Fibroblast of skin of right biceps (primary cell): Measurements from ENCODE around the gene RASAL2.
A peak's percentile ranks its signal among the peaks of the same experiment; 100 is the strongest.
"Not testable (repeated sequence)": the region's sequence is repeated elsewhere in the genome, so short reads cannot be mapped to it uniquely, and the experiment has no call there.

ENCODE experiments used
- DNase-seq: peaks from one replicate; pipeline ENCODE4 v3.0.0-alpha.2; 2013

Gene RASAL2

GRCh38 chr1:178498896-178499675 is 405.2 kb downstream of the RASAL2 start:
- DNase-seq = no peak

GRCh38 chr1:178500091-178500770 is 406.3 kb downstream of the RASAL2 start:
- DNase-seq = no peak

- no peak for DNase-seq
Observed at GRCh38 chr1:178500936-178501554, 407.1 kb downstream of the RASAL2 start.

DNA sequence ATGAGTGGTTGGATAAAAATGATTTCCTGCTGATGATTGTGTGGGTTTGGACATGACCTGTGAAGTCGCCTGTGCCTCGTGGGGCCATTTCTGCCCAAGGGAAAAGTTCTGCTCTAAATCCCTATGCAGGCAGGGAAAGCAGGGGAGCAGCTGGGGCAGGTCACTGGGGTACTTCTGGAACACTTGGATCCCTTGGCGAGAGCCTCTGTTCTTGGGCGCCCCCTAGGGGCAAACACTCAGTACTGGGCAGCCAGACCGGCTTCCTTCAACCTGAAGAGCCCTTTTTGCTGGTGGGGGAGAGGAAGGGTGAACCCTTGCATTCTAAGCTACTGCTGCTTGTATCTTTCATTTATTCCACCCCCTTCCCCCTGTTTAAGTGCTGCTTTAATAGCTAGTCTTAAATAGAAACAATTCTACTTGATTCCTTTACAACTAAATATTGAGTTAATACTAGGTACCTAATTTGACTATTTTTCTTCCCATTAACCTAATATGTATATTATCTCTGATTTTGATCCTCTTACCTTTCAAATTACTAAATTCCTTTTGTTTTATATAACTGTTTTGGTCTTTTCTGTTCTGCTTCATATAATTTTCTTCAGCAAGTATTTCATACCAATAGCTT is 407.9 kb downstream of the RASAL2 start:
- peak; percentile 59 for DNase-seq

- no peak for DNase-seq
Observed at GRCh38 chr1:178502330-178502714, 408.4 kb downstream of the RASAL2 start.

DNA sequence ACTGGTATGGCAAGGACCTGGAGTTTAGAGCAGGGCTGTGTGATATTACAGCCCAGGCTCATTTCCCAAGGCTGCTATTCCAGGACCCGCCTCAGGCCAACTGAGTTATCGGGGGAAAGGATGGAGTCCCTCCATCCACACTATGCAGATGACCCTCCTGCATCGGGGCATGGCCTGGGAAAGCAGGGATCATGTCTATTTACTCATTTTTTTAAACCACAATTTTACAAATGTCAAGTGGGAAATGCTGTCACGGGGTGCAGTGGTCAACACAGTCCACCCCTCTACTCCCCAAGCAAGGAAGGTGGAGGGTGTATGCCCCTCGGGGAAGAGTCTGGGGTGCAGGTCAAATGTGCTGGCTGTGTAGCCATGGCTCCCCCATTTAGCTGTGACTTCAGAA is 409.0 kb downstream of the RASAL2 start:
- no peak for DNase-seq

DNA sequence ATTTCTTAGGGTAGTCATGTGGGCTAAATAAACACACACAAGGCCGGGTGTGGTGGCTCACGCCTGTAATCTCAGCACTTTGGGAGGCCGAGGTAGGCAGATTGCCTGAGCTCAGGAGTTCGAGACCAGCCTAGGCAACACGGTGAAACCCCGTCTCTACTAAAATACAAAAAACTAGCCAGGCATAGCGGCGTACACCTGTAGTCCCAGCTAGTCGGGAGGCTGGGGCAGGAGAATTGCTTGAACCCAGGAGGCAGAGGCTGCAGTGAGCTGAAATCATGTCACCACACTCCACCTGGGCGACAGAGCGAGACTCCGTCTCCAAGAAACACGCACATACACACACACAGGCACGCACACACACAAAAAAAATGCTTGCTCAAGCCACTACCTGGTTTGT is 409.4 kb downstream of the RASAL2 start:
- DNase-seq = not testable (repeated sequence)

- DNase-seq = no peak
Observed at GRCh38 chr1:178503849-178504248, 409.9 kb downstream of the RASAL2 start.

GRCh38 chr1:178504286-178504685 is 410.4 kb downstream of the RASAL2 start:
- DNase-seq = no peak

GRCh38 chr1:178506177-178506576 is 412.3 kb downstream of the RASAL2 start:
- no peak for DNase-seq

DNA sequence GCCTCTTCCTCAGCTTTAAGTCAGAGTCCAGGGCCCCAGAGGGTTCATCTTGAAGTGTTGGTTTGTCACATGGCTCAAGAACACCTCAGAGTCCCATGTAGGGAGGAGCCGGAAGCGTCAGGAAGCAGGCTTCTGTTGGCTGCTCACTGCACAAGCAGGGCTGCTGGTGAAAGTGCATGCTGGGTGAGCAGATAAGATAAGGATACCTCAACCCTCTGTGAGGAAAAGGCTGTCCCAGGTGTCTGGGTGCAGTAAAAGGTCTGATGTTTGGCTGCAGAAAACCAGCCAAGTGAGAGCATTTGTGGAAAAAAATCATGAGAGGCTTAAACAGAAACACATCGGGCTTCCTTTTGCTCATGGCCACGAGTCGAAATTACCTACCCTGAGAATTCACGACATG is 412.8 kb downstream of the RASAL2 start:
- DNase-seq = no peak

DNA sequence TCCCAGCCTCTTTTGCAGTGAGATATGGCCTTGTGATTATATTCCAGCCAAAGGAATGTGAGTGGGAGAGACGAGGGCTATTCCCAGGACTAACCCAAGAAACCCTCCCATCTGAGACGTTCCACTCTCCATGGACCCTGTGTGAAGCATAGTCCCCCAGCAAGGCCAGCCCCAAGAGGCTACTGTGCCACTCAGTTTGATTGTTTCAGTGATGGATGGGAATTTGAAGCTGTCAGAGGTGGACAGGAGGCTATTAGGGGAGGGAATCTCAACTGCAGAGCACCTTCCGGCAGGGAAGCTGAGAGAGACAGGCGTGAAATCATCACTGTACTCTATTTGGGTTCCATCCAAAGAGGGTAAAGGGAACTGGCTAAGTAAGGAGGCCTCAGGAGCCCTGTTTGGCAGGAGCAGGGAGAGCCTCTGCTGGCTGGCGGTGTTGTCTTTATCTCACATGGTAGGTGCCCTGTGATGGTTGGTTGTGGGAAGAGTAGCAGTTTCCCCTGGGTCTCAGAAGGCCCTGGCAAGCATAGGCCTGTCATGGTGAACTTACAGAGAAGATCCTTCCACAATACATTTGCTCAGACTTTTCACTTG is 415.6 kb downstream of the RASAL2 start:
- no peak for DNase-seq

DNA sequence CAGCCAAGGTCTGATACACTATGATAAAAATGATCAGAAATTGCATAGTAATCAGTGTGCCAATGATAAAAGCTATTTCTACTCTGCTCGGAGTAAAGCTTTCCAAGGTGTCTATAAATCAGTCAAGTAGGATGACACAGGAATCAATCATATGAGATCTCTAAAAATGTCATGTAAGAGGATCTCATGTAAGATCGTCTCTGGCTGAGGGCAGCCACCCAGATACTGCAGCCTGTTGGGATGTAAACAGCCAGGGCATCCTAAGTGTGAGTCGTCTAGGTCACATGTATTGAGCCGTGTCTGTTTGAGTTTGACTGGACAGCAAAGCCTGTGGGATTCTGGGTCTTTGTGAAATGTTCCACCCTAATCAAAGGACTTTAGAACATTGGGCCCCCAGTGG is 416.3 kb downstream of the RASAL2 start:
- no peak for DNase-seq

DNA sequence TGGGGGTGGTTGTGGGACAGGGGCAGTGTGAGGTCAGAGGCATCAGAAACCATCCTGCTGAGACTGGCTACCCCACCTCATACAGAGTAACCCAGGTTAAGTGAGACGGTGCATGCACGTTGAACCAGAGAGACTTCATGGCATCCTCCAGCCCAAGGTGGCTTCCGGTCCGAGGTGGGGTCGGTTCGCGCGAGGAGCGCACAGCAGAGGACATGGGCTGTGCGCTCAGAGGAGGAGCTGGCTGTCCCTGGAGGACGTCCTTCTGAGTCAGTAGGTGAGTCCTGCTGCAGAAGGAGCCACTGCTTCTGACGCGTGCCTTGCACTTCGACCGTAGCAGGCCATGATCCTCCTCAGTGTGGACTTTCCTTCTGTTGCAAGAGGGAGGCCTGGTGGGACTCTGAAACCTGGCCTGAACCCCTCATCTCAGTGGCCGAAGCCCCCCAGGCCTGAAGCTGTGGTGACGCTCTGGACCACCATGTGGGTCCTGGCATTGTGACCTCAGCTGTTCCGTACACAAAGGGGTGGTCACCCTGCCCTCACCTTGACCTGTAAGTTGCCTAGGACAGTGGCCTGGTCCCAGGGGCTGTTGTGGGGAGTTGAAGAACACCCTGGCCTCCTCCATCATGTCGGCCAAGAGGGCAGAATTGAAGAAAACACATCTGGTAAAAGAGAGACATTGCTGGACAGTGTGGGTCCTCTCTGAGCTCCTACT is 418.8 kb downstream of the RASAL2 start, which contains the start of gene TEX35:
Gene TEX35 (plus strand): TSS at position 544 of the 712 bp plus-strand sequence. CDS start 80 bp downstream, at position 624.
- no peak for DNase-seq

DNA sequence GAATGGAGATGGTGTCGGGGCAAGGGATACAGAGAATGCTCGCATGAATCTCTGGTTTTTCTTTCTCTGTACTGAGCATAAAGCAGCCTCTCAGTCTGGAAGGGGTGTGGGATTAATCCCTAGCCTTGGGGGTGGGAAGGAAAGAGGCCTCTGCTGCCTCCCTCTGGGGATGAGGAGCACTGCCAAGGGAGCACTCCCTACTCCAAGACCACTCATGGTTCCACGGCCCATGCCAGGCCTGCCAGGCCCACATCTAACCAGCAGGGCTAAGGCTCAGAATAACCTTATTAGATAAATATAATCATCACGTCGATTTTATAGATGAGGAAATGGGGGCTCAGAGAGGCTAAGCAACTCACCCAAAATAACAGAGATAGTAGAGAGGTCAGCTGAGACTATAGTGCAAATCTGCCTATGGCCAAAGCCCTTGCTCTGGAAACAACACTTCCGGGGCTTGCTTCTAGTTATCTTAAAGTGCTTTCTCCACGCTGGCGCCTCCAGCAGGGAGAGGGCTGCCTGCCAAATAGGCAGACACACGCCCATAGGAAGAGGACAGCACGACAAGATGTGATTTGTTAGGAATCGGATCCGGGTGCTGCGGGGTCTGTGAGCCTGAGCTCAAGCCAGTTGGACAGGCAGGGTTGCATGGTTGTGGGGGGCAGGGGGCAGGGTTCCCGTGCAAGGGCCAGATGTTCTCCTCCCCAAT is 419.5 kb downstream of the RASAL2 start:
- DNase-seq = peak; percentile 60

GRCh38 chr1:178516110-178516509 is 422.2 kb downstream of the RASAL2 start:
- no peak for DNase-seq

GRCh38 chr1:178518894-178519293 is 425.0 kb downstream of the RASAL2 start:
- DNase-seq = no peak

GRCh38 chr1:178520803-178521202 is 426.9 kb downstream of the RASAL2 start:
- no peak for DNase-seq

GRCh38 chr1:178521241-178521640 is 427.3 kb downstream of the RASAL2 start:
- no peak for DNase-seq

- DNase-seq = no peak
Observed at GRCh38 chr1:178527117-178527516, 433.2 kb downstream of the RASAL2 start.

GRCh38 chr1:178528228-178528952 is 434.5 kb downstream of the RASAL2 start:
- DNase-seq = no peak
